ENCODE measurements around the gene SENP7. TPM values are rescaled to one million over a fixed set of nuclear protein-coding genes. Genes with fewer than 3 reads are reported as not detected.

SENP7 gene
- total and polyA plus RNA-seq, 2 donors (not counting 1 experiment from before 2014, with no cell fraction given) = 14.7 to 50.3 TPM

DNA sequence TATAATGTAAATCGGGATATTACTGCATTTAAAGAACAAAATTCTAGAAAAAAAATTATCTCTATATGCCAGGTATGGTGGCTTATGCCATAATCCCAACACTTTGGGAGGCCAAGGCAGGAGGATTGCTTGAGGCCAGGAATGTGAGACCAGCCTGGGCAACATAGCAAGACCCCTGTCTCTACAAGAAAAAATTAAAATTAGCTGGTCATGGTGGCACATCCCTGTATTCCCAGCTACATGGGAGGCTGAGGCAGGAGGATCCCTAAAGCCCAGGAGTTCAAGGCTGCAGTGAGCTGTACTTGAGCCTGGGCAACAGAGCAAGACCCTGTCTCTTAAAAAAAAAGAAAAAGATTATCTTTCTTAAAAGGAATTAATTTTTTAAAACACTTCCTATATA lies 12.8 kb downstream of the SENP7 start:
- DNase-seq (no peak), ATAC-seq (ENCODE audit: low read depth) (no peak)
- peaks cover 83% of the 10 kb centered on the region for H3K79me2 ChIP-seq (ENCODE audit: control insufficient read depth, insufficient read depth, low read length)
- H4K20me1 ChIP-seq (ENCODE audit: control insufficient read depth, insufficient read depth, low read length, poor library complexity, severe bottlenecking) = peaks cover 65% of the 10 kb centered on the region
- no peaks in the 10 kb centered on the region for H3K4me1 ChIP-seq (ENCODE audit: control insufficient read depth in 2 of 2, insufficient read depth in 2 of 2, low read length in 2 of 2)
- TF ChIP-seq, protein P1, sequence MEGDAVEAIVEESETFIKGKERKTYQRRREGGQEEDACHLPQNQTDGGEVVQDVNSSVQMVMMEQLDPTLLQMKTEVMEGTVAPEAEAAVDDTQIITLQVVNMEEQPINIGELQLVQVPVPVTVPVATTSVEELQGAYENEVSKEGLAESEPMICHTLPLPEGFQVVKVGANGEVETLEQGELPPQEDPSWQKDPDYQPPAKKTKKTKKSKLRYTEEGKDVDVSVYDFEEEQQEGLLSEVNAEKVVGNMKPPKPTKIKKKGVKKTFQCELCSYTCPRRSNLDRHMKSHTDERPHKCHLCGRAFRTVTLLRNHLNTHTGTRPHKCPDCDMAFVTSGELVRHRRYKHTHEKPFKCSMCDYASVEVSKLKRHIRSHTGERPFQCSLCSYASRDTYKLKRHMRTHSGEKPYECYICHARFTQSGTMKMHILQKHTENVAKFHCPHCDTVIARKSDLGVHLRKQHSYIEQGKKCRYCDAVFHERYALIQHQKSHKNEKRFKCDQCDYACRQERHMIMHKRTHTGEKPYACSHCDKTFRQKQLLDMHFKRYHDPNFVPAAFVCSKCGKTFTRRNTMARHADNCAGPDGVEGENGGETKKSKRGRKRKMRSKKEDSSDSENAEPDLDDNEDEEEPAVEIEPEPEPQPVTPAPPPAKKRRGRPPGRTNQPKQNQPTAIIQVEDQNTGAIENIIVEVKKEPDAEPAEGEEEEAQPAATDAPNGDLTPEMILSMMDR (IDR thresholded peaks at IDR 0.05) = no peak
- no peak for TF ChIP-seq EZH2 (IDR thresholded peaks at IDR 0.05; ENCODE audit: borderline replicate concordance, insufficient read depth, low read depth, low read length, poor library complexity, severe bottlenecking)
- peaks cover 5 to 25% of the 10 kb centered on the region in 2 experiments for H3K36me3 ChIP-seq (replicated peaks in 1 of 2; ENCODE audit: control extremely low read depth in 1 of 2, control insufficient read depth in 1 of 2, extremely low read depth in 1 of 2, insufficient read depth in 2 of 2, low read length in 1 of 2)
- no peak overlapping the region for H2AFZ ChIP-seq (ENCODE audit: insufficient read depth, low read depth, low read length, poor library complexity, severe bottlenecking)
- H3K4me3 Mint-ChIP-seq = no peak overlapping the region
- no peak overlapping the region for H3K4me3 ChIP-seq (ENCODE audit: control extremely low read depth in 1 of 5, extremely low read depth in 1 of 5, insufficient read depth in 1 of 5, low read depth in 2 of 5, low read length in 4 of 5)
- no peaks in the 10 kb centered on the region for H3K27me3 Mint-ChIP-seq
- no CpG with 5 or more reads among the region's 1 CpG for WGBS (ENCODE audit: insufficient coverage)
- no peak overlapping the region for H3K27ac ChIP-seq (ENCODE audit: low read length in 2 of 2)
- ChIA-PET CTCF (no interaction called here), POLR2A (no interaction called here)
- no peaks in the 10 kb centered on the region for H3K27me3 ChIP-seq (replicated peaks in 1 of 4; ENCODE audit: control extremely low read depth in 1 of 4, control insufficient read depth in 3 of 4, insufficient read depth in 4 of 4, low read length in 3 of 4)
- no peak overlapping the region for H3K9ac ChIP-seq (ENCODE audit: low read length)
- H3K9me3 ChIP-seq (ENCODE audit: control extremely low read depth in 1 of 3, control insufficient read depth in 2 of 3, insufficient read depth in 1 of 3, low read length in 2 of 3) = no peaks in the 10 kb centered on the region
- H3K4me1 Mint-ChIP-seq = peaks cover 21% of the 10 kb centered on the region
- H3K27ac Mint-ChIP-seq = no peak overlapping the region
- H3K9me3 Mint-ChIP-seq (ENCODE audit: insufficient read depth) = no peaks in the 10 kb centered on the region
- H3K4me2 ChIP-seq (replicated peaks; ENCODE audit: low read depth, low read length, poor library complexity, severe bottlenecking) = no peak overlapping the region
- intact Hi-C loops (cut with micrococcal nuclease) = no loop called here

DNA sequence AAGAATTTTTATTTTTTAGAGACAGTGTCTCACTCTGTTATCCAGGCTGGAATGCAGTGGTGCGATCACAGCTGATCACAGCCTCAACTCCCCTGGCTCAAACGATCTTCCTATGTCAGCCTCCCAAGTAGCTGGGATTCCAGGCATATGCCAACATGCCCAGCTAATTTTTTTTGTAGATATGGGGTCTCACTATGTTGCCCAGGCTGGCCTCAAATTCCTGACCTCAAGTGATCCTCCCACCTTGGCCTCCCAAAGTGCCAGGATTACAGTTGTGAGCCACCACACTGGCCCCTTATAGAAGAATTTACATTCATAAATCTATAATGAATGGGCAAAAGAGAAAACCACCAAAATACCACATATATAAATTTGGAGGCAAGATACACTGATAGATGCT lies 15.2 kb downstream of the SENP7 start:
- ChIA-PET CTCF (no interaction called here), POLR2A (no interaction called here)
- ATAC-seq (ENCODE audit: low read depth) (no peak), DNase-seq (no peak)
- Mint-ChIP-seq H3K9me3 (ENCODE audit: insufficient read depth) (peaks cover 3% of the 10 kb centered on the region), H3K4me3 (no peak overlapping the region), H3K27ac (no peak overlapping the region), H3K27me3 (no peaks in the 10 kb centered on the region), H3K4me1 (peaks cover 25% of the 10 kb centered on the region)
- intact Hi-C loops (cut with micrococcal nuclease) = no loop called here
- Histone ChIP-seq H3K4me3 (ENCODE audit: control extremely low read depth in 1 of 5, extremely low read depth in 1 of 5, insufficient read depth in 1 of 5, low read depth in 2 of 5, low read length in 4 of 5) (no peak overlapping the region), H3K27ac (ENCODE audit: low read length in 2 of 2) (no peak overlapping the region), H3K27me3 (replicated peaks in 1 of 4; ENCODE audit: control extremely low read depth in 1 of 4, control insufficient read depth in 3 of 4, insufficient read depth in 4 of 4, low read length in 3 of 4) (no peaks in the 10 kb centered on the region), H4K20me1 (ENCODE audit: control insufficient read depth, insufficient read depth, low read length, poor library complexity, severe bottlenecking) (peaks cover 65% of the 10 kb centered on the region), H3K4me2 (replicated peaks; ENCODE audit: low read depth, low read length, poor library complexity, severe bottlenecking) (no peak overlapping the region), H2AFZ (ENCODE audit: insufficient read depth, low read depth, low read length, poor library complexity, severe bottlenecking) (no peak overlapping the region), H3K36me3 (replicated peaks in 1 of 2; ENCODE audit: control extremely low read depth in 1 of 2, control insufficient read depth in 1 of 2, extremely low read depth in 1 of 2, insufficient read depth in 2 of 2, low read length in 1 of 2) (peaks cover 5 to 24% of the 10 kb centered on the region in 2 experiments), H3K9ac (ENCODE audit: low read length) (no peak overlapping the region), H3K9me3 (ENCODE audit: control extremely low read depth in 1 of 3, control insufficient read depth in 2 of 3, insufficient read depth in 1 of 3, low read length in 2 of 3) (no peaks in the 10 kb centered on the region), H3K4me1 (ENCODE audit: control insufficient read depth in 2 of 2, insufficient read depth in 2 of 2, low read length in 2 of 2) (no peaks in the 10 kb centered on the region), H3K79me2 (ENCODE audit: control insufficient read depth, insufficient read depth, low read length) (peaks cover 76% of the 10 kb centered on the region)
- 100% methylated on average over 1 of the region's 2 CpGs for WGBS (ENCODE audit: insufficient coverage)
- TF ChIP-seq, protein P1 (IDR thresholded peaks at IDR 0.05) = no peak
- no peak for TF ChIP-seq EZH2 (IDR thresholded peaks at IDR 0.05; ENCODE audit: borderline replicate concordance, insufficient read depth, low read depth, low read length, poor library complexity, severe bottlenecking)

All from B cell (primary cell).